GM23248 (cell line): ENCODE measurements around the gene MYO5A. TPM values are rescaled to one million over a fixed set of nuclear protein-coding genes. Genes with fewer than 3 reads are reported as not detected.
A peak's percentile ranks its signal among the peaks of the same experiment; 100 is the strongest.

Experiments
- DNase-seq: peaks from one replicate; pipeline ENCODE4 v3.0.0-alpha.2; 2015
- H2AFZ ChIP-seq: fragments of 200-600 bp; sonication (generic); 2 replicates; pipeline ENCODE4 v1.6.1; 2016; ENCODE audit warnings: antibody characterized with exemption
- H3F3A ChIP-seq: fragments of 200-600 bp; sonication (generic); 2 replicates; pipeline ENCODE4 v1.6.1; 2016; ENCODE audit warnings: mild to moderate bottlenecking, antibody characterized with exemption, mixed run types; ENCODE audit not compliant: insufficient read depth
- H3K27ac ChIP-seq: fragments of 200-600 bp; sonication (generic); 2 replicates; pipeline ENCODE4 v1.5.1; 2016; ENCODE audit warnings: mild to moderate bottlenecking
- H3K27me3 ChIP-seq: fragments of 200-600 bp; sonication (generic); replicated peaks from 2 replicates; pipeline ENCODE4 v1.6.1; 2016; ENCODE audit warnings: mild to moderate bottlenecking; ENCODE audit not compliant: insufficient read depth
- H3K36me3 ChIP-seq: fragments of 200-600 bp; sonication (generic); 2 replicates; pipeline ENCODE4 v1.6.1; 2016; ENCODE audit warnings: low read depth, mild to moderate bottlenecking
- H3K4me1 ChIP-seq: fragments of 200-600 bp; sonication (generic); 2 replicates; pipeline ENCODE4 v1.6.1; 2016; ENCODE audit warnings: mild to moderate bottlenecking; ENCODE audit not compliant: insufficient read depth
- H3K4me2 ChIP-seq: fragments of 200-600 bp; sonication (generic); one replicate; pipeline ENCODE4 v1.6.1; 2016; ENCODE audit warnings: mild to moderate bottlenecking; ENCODE audit not compliant: unreplicated experiment
- H3K4me3 ChIP-seq: fragments of 200-600 bp; sonication (generic); 2 replicates; pipeline ENCODE4 v1.5.1; 2016; ENCODE audit warnings: mild to moderate bottlenecking
- H3K79me2 ChIP-seq: fragments of 200-600 bp; sonication (generic); 2 replicates; pipeline ENCODE4 v1.6.1; 2016; ENCODE audit warnings: mild to moderate bottlenecking; ENCODE audit not compliant: insufficient read depth
- H3K9ac ChIP-seq: fragments of 200-600 bp; sonication (generic); 2 replicates; pipeline ENCODE4 v1.6.1; 2016; ENCODE audit warnings: mild to moderate bottlenecking
- H3K9me2 ChIP-seq: fragments of 200-600 bp; sonication (generic); 2 replicates; pipeline ENCODE4 v1.6.1; 2016; ENCODE audit warnings: mixed run types, mild to moderate bottlenecking, moderate library complexity; ENCODE audit not compliant: insufficient read depth
- H3K9me3 ChIP-seq: fragments of 200-600 bp; sonication (generic); one replicate; pipeline ENCODE4 v1.6.1; 2017; ENCODE audit warnings: low read depth
- H4K20me1 ChIP-seq: fragments of 200-600 bp; sonication (generic); 2 replicates; pipeline ENCODE4 v1.6.0; 2016; ENCODE audit not compliant: insufficient read depth
- EZH2 ChIP-seq: fragments of 200-600 bp; sonication (generic); IDR thresholded peaks from 2 replicates; pipeline ENCODE4 v1.6.1; 2018; ENCODE audit warnings: antibody characterized with exemption, mild to moderate bottlenecking; ENCODE audit not compliant: insufficient read depth, poor library complexity, severe bottlenecking
- EZH2phosphoT487 ChIP-seq: fragments of 200-600 bp; sonication (generic); IDR thresholded peaks from 2 replicates; pipeline ENCODE4 v1.6.1; 2018; ENCODE audit warnings: antibody characterized with exemption, moderate library complexity, mild to moderate bottlenecking, low read depth; ENCODE audit not compliant: insufficient read depth
- WGBS, 2 experiments: methylation state at CpG; one replicate each; pipeline ENCODE4 v1.1.6; 2015 to 2017; ENCODE audit warnings: low lambda C conversion rate in 2 of 2, low coverage in 1 of 2; ENCODE audit errors: missing lambda C conversion rate in 2 of 2; 5-methylcytosine and 5-hydroxymethylcytosine counted together
- in situ Hi-C: fragments of 300-500 bp; cut with MboI; formaldehyde crosslinking; loops from 2 replicates; pipeline ENCODE4 v1.15.0; 2020
- polyA plus RNA-seq: library from polyadenylated mRNA; unstranded; fragments of >200 nt; fragmentation: Nextera tagmentation; extraction: Ambion mirVana; gene quantifications from 2 replicates; pipeline ENCODE4 v1.2.1, GENCODE V29; 2016
- total RNA-seq: library from RNA; depleted of rRNA; stranded (reverse); fragments of >200 nt; shearing (Covaris generic); gene quantifications from 2 replicates; pipeline ENCODE4 v1.2.3, GENCODE V29; 2014

The MYO5A gene
- total and polyA plus RNA-seq, 2 experiments from 2014 or later = 12.1 to 33.3 TPM

DNA sequence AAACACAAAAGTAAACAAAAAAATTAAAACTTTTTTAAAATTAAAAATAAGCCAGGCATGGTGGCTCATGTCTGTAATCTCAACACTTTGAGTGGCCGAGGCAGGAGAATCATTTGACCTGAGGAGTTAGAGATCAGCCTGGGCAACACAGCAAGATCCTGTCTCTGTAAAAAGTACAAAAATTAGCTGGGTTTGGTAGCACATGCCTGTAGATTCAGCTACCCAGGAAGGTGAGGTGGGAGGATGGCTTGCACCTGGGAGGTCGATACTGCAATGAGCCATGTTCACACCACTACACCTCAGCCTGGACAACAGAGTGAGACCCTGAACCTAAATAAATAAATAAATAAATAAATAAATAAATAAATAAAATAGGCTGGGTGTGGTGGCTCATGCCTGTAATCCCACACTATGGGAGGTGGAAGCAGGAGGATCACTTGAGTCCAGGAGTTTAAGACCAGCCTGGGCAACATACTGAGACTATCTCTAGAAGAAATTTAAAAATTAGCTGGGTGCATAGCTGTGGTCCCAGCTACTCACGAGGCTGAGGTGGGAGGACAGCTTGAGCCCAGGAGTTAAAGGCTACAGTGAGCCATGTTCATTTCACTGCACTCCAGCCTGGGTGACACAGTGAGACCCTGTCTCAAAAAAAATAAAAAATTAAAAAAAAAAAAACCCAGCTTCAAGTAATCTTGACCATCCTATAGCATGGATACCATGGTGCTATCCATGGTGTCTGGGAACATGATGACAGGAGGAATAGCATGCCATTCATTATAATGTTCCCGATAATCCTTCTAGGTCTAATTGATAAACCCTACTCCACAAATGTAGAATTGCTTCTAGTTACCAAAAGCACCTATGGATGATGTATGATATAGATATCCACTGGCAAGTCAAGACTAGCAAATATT lies 4.2 kb downstream of the MYO5A start:
- Histone ChIP-seq H2AFZ (no peak overlapping the region), H3K4me2 (no peak overlapping the region)

DNA sequence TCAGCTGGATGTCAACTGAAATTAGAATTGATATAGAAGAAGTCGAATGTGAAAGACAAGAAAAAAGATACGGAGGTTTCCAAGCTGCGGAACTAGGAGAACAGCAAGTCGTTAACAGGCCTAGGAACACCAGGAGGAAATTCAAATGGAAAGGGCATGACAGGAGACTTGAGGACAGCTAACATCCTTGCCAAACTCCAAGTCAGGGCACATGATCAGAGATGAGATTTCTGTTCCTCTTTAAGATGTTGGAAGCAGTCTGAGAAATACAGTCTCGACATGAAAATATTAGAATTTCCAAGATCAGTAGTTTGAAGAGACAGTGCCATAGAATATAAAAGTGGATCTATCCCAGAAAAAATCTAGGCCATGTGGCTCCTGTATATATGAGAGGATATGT lies 5.0 kb downstream of the MYO5A start:
- peaks cover 4% of the 10 kb centered on the region; the same call in 1 of the 2 replicates for H4K20me1 ChIP-seq
- no peaks in the 10 kb centered on the region for H3K9me2 ChIP-seq
- no peak overlapping the region; the same call in 1 of the 2 replicates for H2AFZ ChIP-seq
- H3K36me3 ChIP-seq = no peaks in the 10 kb centered on the region
- peaks cover 27% of the 10 kb centered on the region for H3F3A ChIP-seq
- H3K4me1 ChIP-seq = peaks cover 19% of the 10 kb centered on the region
- in situ Hi-C loops = no loop called here
- TF ChIP-seq EZH2 = no peak
- no peak for TF ChIP-seq EZH2phosphoT487
- peak overlapping the region; percentile 74 for H3K4me2 ChIP-seq
- DNase-seq = peak; percentile 34
- peak overlapping the region; percentile 53 for H3K4me3 ChIP-seq
- peak overlapping the region; percentile 74 for H3K27ac ChIP-seq
- peak overlapping the region; percentile 65 for H3K9ac ChIP-seq
- peaks cover 79% of the 10 kb centered on the region for H3K79me2 ChIP-seq
- H3K27me3 ChIP-seq = no peaks in the 10 kb centered on the region
- 14% methylated on average over 5 of the region's 5 CpGs for WGBS, 2 experiments
- H3K9me3 ChIP-seq = no peaks in the 10 kb centered on the region

More for the DNA sequence above, 4.2 kb downstream of the MYO5A start:
- no peak overlapping the region for H3K9ac ChIP-seq
- H3K27ac ChIP-seq = peak overlapping the region; percentile 74; the same call in 1 of the 2 replicates
- WGBS, 2 experiments = 94 to 98% methylated on average over 4 of the region's 4 CpGs
- no peaks in the 10 kb centered on the region for H3K9me2 ChIP-seq
- no peak for DNase-seq
- H4K20me1 ChIP-seq = no peaks in the 10 kb centered on the region
- no peak overlapping the region for H3K4me3 ChIP-seq
- in situ Hi-C loops = no loop called here
- H3K27me3 ChIP-seq = no peaks in the 10 kb centered on the region
- H3K36me3 ChIP-seq = no peaks in the 10 kb centered on the region
- no peak for TF ChIP-seq EZH2phosphoT487
- H3K9me3 ChIP-seq = no peaks in the 10 kb centered on the region
- peaks cover 27% of the 10 kb centered on the region for H3F3A ChIP-seq
- H3K4me1 ChIP-seq = peaks cover 17% of the 10 kb centered on the region
- peaks cover 72% of the 10 kb centered on the region for H3K79me2 ChIP-seq

DNA sequence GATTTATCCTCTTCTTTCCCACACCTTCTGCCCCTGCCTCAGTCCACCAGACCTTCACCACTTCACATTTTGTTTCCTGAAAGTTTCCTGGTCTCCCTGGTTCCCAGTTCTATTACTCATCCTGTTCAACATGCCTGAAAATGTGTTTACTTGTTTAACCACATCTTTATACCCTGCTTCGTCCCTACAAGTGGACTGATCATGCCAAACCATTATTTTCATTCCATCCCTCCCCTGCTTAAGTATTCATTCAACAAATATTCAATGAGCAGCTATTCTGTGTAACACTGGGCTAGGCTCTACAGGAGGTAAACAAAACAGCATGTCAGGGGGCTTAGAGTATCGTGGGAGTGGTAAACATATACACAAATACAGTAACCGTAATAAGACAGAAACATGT lies 5.5 kb downstream of the MYO5A start:
- Histone ChIP-seq H3K27me3 (no peaks in the 10 kb centered on the region), H3K4me2 (peak overlapping the region; percentile 74), H3K4me1 (peaks cover 23% of the 10 kb centered on the region), H3K79me2 (peaks cover 84% of the 10 kb centered on the region), H3K36me3 (no peaks in the 10 kb centered on the region), H3K27ac (peak overlapping the region; percentile 74), H2AFZ (no peak overlapping the region; the same call in 1 of the 2 replicates), H3K9ac (peak overlapping the region; percentile 65), H3K9me2 (no peaks in the 10 kb centered on the region), H3K4me3 (peak overlapping the region; percentile 53), H3F3A (peaks cover 27% of the 10 kb centered on the region), H3K9me3 (no peaks in the 10 kb centered on the region), H4K20me1 (peaks cover 6% of the 10 kb centered on the region; the same call in 1 of the 2 replicates)
- TF ChIP-seq EZH2phosphoT487 (no peak), EZH2 (no peak)
- DNase-seq = peak; percentile 85
- in situ Hi-C loops = no loop called here
- 5 to 9% methylated on average over 3 of the region's 3 CpGs for WGBS, 2 experiments

DNA sequence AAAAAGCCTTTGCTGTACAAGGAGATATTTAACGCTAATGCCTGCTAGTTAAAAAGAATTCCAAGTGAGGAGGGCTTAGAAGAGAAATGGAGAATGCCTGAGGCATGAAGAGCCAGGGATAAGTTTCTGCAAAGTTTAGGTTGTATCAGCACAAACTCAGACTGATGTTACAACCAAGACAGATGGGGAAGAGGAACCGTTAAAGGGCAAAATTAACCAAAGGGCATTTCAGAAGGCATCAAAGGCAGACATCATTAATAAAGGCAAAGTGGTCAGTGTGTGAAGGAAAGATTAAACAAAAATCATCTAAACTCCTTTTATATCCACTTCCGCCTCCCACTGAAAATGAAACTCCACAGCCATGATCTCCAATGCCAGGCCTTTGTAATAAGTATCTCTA lies 7.0 kb downstream of the MYO5A start:
- H3K27ac ChIP-seq = no peak overlapping the region

More for the DNA sequence above, 7.0 kb downstream of the MYO5A start:
- no peak for DNase-seq
- Histone ChIP-seq H3K27me3 (no peaks in the 10 kb centered on the region), H3K36me3 (no peaks in the 10 kb centered on the region), H3K9me3 (no peaks in the 10 kb centered on the region), H2AFZ (no peak overlapping the region), H4K20me1 (peaks cover 6% of the 10 kb centered on the region; the same call in 1 of the 2 replicates), H3K4me2 (no peak overlapping the region), H3K4me3 (no peak overlapping the region), H3F3A (peaks cover 27% of the 10 kb centered on the region), H3K9ac (no peak overlapping the region), H3K79me2 (peaks cover 86% of the 10 kb centered on the region), H3K4me1 (peaks cover 26% of the 10 kb centered on the region), H3K9me2 (no peaks in the 10 kb centered on the region)
- in situ Hi-C loops = no loop called here
- 98 to 99% methylated on average over 3 of the region's 3 CpGs for WGBS, 2 experiments
- TF ChIP-seq EZH2 (no peak), EZH2phosphoT487 (no peak)
